Activated effector memory CD4-positive, alpha-beta T cell treated with anti-CD3 and anti-CD28 coated beads, Interleukin-2, amount 50 U/mL, for 16 hours (primary cell): ENCODE data around the gene TMEM272.

Source experiments
- DNase-seq: peaks from one replicate; pipeline ENCODE4 v3.0.0-alpha.2; 2020

Gene TMEM272

GRCh38 chr13:51849145-51850101, 4.4 kb upstream of the TMEM272 start:
- peak; percentile 71 for DNase-seq

- DNase-seq, result no peak
These were observed 3.7 kb upstream of the TMEM272 start for GRCh38 chr13:51848674-51849073.

GRCh38 chr13:51846756-51847155, 1.8 kb upstream of the TMEM272 start:
- DNase-seq, result no peak

GRCh38 chr13:51845574-51846318, 769 bp upstream of the TMEM272 start:
- DNase-seq, result no peak

DNA sequence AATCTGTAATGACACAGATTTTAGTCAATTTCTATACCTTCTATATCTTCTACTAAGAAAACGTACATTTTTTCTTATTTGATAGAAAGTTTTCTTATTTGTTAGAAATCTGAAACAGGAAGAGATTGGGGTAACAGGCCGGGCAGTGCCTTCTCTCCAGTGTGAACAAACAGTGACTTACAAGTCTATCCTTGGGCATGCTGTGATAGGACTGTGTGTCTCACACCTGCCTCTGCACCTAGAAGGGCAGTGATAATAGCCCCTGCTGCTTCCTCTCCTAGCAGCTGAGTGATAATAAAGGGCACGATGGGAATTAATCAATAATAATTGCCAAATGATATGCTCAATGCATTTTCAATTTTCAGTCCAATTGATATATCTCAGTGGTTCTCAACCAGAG, 1.4 kb downstream of the TMEM272 start:
- no peak for DNase-seq

DNA sequence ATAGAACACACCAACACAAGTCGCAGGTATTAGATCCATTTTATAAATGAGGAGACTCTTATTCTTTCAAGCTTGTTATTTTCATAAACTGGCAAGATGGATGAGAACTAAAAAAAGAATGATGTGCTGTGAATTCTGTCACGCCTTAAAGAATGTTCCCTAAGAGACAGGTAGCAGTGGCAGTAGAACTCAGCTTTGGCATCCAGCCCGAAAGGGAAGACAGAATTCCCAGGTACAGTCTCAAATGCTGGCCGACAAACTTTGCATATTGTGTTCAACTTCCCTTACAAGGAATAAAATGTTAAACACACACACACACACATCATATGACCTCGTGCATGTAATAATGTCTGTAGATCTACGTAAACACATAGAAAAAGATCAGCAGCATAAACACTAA, 3.2 kb downstream of the TMEM272 start:
- no peak for DNase-seq

GRCh38 chr13:51840917-51841316, 4.1 kb downstream of the TMEM272 start:
- no peak for DNase-seq

- no peak for DNase-seq
These were observed 5.1 kb downstream of the TMEM272 start for GRCh38 chr13:51839711-51840540.

DNA sequence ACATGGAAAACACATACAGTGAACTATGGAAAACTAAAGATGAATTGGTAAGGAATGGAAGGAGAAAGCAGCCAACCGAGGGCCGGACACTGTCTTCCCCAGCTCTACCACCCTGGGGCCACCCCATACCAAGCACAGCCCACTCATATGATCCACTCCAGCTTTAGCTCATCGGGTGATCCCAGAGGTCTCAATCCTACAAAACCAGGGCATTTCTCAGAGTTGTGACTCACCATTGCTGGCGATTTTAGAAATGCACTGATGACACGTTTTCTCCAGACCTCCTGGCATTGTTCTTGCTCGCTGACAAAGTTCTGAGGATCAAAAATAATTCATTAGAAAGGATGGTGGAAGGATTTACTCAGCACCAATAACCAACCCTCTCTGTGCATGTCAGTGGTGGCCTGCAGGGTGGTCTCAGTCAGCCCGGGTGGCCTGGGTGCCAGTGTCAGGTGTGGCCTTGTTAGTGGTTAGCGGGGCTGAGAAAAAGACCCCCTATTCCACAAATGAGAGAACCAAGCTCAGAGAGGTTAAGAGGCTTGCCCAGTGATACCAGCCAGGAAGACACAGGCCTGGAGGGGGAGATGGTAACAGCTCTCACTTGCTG, 6.6 kb downstream of the TMEM272 start:
- no peak for DNase-seq

DNA sequence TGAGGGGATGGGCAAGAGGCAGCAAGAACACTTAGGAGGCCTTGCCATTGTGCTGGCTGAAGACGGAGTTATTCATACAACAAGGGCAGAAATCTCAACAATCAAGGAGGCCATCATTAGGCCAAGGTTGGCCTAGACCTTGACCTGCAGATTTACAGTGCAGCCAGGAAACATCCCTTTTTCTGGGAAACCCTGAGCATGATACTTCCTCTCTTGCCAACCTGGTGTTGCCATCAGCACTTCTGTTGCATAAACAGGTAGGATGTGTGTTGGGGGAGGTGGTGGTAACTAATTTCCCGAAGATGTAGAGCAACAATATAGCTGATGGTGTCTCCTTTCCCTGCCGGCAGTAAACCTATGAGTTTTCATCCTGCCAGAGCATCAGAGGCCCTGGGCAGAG, 8.0 kb downstream of the TMEM272 start:
- DNase-seq, result no peak

DNA sequence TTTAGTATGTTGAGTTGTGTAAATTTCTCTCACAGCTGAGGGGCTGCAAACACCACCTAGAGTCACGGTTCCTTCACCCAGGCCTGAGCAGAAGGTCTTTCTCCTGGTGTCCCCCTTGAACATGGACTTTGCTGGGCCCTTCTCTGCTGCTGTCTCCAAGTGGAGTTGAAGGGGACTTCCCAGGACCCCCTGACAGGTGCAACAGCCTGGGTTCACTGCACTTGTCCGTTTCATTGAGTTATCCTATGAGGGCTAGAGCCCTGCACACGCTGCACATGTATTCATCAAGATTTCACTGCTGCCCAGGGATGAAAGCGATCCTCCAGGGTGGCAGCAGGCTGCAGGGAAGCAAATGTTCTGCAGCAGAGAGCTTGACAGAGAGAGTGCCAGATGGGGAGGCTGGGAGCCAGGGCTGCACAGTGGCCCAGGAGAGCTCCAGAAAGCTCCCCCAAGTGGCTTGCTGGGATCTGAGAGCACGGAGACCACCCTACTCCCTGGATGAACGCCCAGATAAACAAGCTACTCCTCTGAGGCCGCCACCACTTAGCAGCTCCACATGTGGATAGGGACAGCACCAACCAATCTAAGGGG, 10.3 kb downstream of the TMEM272 start:
- DNase-seq, result no peak

GRCh38 chr13:51833980-51834379, 11.0 kb downstream of the TMEM272 start:
- DNase-seq, result no peak

DNA sequence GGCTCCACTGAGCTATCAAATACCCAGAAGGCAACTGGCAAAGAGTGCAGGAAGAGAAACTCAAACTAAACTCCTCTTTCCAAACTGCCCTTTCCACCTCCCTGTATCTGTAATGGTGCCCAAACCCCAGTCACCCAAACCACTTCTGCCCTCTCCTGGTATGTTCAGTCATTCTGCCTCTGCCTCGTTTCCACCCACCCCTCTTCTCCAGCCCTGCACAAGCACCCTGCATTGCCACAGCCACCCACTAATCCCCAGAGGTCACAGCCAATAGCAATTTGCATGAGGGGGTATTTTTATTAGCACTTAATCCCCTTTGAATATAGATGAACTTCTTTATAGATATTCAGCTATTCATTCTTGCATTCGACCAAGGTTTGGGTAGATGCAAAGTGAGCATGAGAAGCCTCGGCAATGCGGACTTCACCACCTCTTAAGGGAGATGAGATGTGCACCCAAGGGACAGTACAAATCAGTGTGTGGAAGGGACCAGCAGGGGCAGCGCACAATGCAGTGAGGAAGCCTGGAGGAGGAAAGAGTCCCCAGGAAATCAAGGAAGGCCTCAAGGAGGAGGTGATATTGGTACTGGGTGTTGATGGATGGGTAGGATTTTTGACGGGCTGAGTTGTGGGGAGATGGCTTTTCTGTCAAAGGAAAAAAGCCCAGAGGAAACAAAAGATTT, 12.4 kb downstream of the TMEM272 start:
- DNase-seq, result peak; percentile 78

- DNase-seq, result no peak
These were observed 13.5 kb downstream of the TMEM272 start for GRCh38 chr13:51831519-51831918.

DNA sequence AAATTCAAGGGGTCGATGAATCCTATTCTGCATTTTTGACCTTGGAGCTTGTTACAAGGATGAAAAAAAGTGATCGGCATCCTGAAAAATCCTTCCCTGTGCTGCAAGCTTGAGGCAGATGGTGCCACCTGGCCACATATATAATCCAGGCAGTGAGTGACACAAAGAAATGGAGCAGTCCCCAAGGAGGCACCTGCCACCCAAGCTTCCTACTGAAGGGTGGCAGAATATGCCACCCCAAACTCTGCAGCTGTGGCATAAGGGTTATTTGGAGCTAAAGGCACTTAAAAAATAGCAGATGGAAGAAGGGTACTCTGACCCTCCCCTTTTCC, 15.4 kb downstream of the TMEM272 start:
- no peak for DNase-seq

DNA sequence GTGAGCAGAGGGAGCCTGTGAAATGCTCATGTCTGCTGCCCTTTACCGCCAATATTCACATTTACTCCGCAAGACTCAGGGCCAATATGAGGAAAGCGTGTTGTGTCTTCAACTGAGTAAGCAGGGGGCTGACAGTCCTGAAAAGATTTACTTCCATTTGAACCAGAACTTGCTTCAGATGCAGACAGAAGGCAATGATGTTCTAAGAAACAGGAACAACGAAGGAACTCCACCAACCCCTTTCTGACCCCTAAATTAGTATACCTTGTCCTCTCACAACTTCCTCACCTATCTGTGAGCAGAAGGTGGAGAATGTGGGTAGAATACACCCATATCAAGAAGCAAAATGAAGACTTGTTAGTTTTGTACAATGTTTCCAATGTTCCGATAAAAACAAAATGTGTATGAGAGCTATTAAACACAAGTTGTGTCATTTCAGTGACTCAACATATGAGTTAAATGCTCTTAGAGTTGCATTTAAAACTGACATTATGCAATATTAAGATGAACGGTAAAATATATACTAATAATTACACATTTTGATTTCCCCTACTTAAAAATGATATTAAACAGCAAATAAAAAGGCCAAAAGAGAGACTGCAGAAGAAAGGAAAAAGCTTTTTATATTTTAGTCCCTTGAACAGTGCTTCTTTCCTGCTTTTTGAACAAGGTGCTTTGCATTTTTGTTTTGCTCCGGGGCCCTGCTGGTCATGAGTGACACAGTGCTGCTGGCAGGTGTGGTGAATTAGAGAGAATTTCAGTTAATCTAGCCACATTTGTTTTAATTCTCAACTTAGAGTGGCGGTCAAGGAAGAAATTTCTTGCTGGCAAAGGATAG, 16.0 kb downstream of the TMEM272 start:
- no peak for DNase-seq

DNA sequence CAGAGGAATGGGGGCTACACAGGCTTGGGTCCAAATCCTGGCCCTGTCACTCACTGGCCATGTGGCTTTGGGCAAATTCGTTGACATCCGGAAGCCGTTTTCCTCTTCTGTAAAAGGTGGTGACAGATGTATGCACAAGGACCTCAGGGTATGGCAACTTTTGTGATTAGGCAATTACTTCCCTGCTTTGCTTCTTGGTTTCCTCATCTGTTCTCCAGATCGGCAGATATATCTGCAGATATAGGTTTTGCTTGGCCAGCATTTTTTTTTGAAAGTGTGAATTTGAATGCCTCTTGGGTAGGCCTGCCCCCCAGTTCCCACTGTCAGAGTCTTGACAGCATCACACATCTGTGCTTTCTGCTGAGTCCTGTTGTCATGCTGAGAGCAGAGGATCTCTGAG, 17.7 kb downstream of the TMEM272 start:
- DNase-seq, result no peak

DNA sequence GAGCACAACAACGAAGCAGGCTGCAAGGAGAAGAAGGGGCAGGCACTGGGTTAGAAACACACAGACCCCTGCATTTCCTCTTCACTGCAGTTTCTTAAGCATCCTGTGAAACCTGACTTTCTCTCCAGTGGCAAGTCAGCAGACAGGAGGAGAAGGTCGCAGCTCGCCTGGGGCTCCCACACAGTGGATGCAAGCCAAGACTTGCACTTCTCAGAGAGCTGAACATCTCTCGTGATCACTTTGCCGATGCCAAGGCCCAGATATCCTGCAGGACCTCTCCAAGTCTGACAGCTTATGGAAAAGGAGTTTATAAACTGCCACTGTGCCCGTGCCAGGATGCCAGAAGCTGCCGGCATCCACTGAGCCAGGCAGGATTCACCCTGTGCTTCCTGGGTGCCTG, 18.4 kb downstream of the TMEM272 start:
- no peak for DNase-seq

GRCh38 chr13:51825681-51826254, 19.2 kb downstream of the TMEM272 start:
- peak; percentile 68 for DNase-seq

DNA sequence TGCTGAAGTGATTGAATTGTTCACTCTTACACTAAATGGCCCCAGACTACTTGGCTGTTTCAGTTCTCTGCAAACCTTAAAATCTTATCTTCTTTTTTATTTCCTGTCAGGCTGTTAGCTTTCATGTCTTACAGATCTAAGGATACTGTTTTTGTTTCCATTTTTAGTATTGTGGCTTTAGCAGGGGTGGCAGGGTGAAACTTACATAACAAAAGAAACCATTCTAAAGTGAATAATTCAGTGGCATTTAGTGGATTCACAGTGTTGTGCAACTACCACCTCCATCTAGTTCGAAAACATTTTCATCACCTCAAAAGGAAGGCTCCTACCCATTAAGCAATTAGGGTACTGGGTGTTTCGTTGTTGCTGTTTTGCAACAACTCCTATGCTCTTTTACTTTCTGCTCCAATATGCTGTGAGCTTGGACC, 19.8 kb downstream of the TMEM272 start:
- no peak for DNase-seq
